HepG2 (cell line): ENCODE measurements around the gene HOXA9. TPM values are rescaled to one million over a fixed set of nuclear protein-coding genes. Genes with fewer than 3 reads are reported as not detected.
A peak's percentile ranks its signal among the peaks of the same experiment; 100 is the strongest.

Experiments
- ATAC-seq: fragments of 200-7000 bp; cut with Tn5 transposase; 3 replicates; pipeline ENCODE4 v1.9.1; 2020; ENCODE audit warnings: mild to moderate bottlenecking, moderate library complexity
- BruUV-seq: library from RNA; stranded (reverse); fragments of 400-500 nt; replicated peaks from 2 replicates; lab custom pipeline; 2021; lab: Mats Ljungman, UMichigan
- CTCF ChIA-PET: fragments of 300-600 bp; formaldehyde crosslinking; extraction: SDS; loops from one replicate; lab custom pipeline; 2021; ENCODE audit warnings: low total read pairs, inconsistent platforms, low intra/inter-chr PET ratio; lab: Yijun Ruan, JAX
- POLR2A ChIA-PET: fragments of 350-600 bp; sonication (Branson Sonifier 250); formaldehyde crosslinking; loops from one replicate; lab custom pipeline; 2020; ENCODE audit warnings: antibody characterized with exemption, inconsistent platforms; lab: Yijun Ruan, JAX
- DNase-seq: peaks from one replicate; pipeline ENCODE4 v3.0.0-alpha.2; 2015; ENCODE audit warnings: low spot score
- FAIRE-seq: peaks from 3 replicates; lab custom pipeline; 2011; peaks lifted over from hg19 to GRCh38; lab: Jason Lieb, UNC
- H2AFZ ChIP-seq: one replicate; pipeline ENCODE4 v1.6.1; 2011; ENCODE audit warnings: low read length, inconsistent platforms
- H3K27ac ChIP-seq: fragments of 300-600 bp; 3 replicates; pipeline ENCODE4 v1.8.0; 2011; ENCODE audit warnings: mixed run types, mild to moderate bottlenecking, mixed read lengths, low read length, inconsistent platforms; ENCODE audit not compliant: insufficient read depth; ENCODE audit errors: extremely low read length
- H3K27me3 ChIP-seq, 2 experiments: fragments of 200-600 bp in 1 of 2; 2 replicates in 1 of 2; 3 replicates in 1 of 2; pipeline versions ENCODE4 v1.6.0 to v1.8.0; 2011; ENCODE audit warnings: low read length in 2 of 2, mild to moderate bottlenecking in 2 of 2, moderate library complexity in 2 of 2, inconsistent platforms in 1 of 2; ENCODE audit not compliant: insufficient read depth in 2 of 2, control insufficient read depth in 1 of 2
- H3K36me3 ChIP-seq, 2 experiments: fragments of 200-600 bp in 1 of 2; replicated peaks in 1 of 2; 2 replicates in 1 of 2; 3 replicates in 1 of 2; pipeline versions ENCODE4 v1.5.1 to v1.8.0; 2011; ENCODE audit warnings: low read length in 2 of 2, inconsistent platforms in 1 of 2; ENCODE audit not compliant: insufficient read depth in 2 of 2, control insufficient read depth in 1 of 2
- H3K4me1 ChIP-seq: 2 replicates; pipeline ENCODE4 v1.5.1; 2012; ENCODE audit warnings: low read length, inconsistent platforms; ENCODE audit not compliant: insufficient read depth
- H3K4me2 ChIP-seq: 2 replicates; pipeline ENCODE4 v1.6.0; 2011; ENCODE audit warnings: low read depth, low read length, inconsistent platforms
- H3K4me3 ChIP-seq, 3 experiments: fragments of 200-600 bp in 1 of 3; sonication (generic), shearing (Covaris generic) in 1 of 3; replicated peaks in 1 of 3; 2 replicates each; pipeline ENCODE4 v1.5.1; 2011 to 2016; ENCODE audit warnings: low read length in 3 of 3, inconsistent platforms in 2 of 3, low read depth in 2 of 3, mild to moderate bottlenecking in 2 of 3, control low read depth in 1 of 3, mixed read lengths in 1 of 3; ENCODE audit not compliant: insufficient read depth in 1 of 3
- H3K79me2 ChIP-seq: one replicate; pipeline ENCODE4 v1.6.1; 2011; ENCODE audit warnings: low read length, inconsistent platforms; ENCODE audit not compliant: insufficient read depth
- H3K9ac ChIP-seq: 2 replicates; pipeline ENCODE4 v1.6.0; 2011; ENCODE audit warnings: mild to moderate bottlenecking, low read depth, low read length, inconsistent platforms; ENCODE audit not compliant: insufficient read depth
- H3K9me3 ChIP-seq: 2 replicates; pipeline ENCODE4 v1.5.1; 2012; ENCODE audit warnings: mild to moderate bottlenecking, low read length
- H4K20me1 ChIP-seq: 2 replicates; pipeline ENCODE4 v1.6.0; 2011; ENCODE audit warnings: inconsistent platforms, mild to moderate bottlenecking, low read length, moderate library complexity; ENCODE audit not compliant: insufficient read depth
- CBX2 ChIP-seq, 2 experiments: fragments of 200-600 bp in 1 of 2; sonication (generic); formaldehyde crosslinking in 1 of 2; IDR thresholded peaks; 2 replicates each; pipeline versions ENCODE4 v1.7.0 to v1.8.1; 2018 to 2022; ENCODE audit warnings: low read depth in 2 of 2, low read length in 1 of 2, mild to moderate bottlenecking in 1 of 2, missing genetic modification reagents in 1 of 2
- HNF1A ChIP-seq, 2 experiments: sonication (generic) in 1 of 2; formaldehyde crosslinking in 1 of 2; IDR thresholded peaks; 2 replicates each; pipeline versions ENCODE4 v1.4.0 to v1.6.1; 2016 to 2020; ENCODE audit warnings: borderline replicate concordance in 1 of 2, low read depth in 1 of 2, mild to moderate bottlenecking in 1 of 2, missing genetic modification reagents in 1 of 2
- RNF2 ChIP-seq: fragments of 450-650 bp; conservative IDR thresholded peaks from 2 replicates; pipeline ENCODE4 v1.6.1; 2016; ENCODE audit warnings: low read depth
- SUZ12 ChIP-seq: fragments of 150-350 bp; IDR thresholded peaks from 2 replicates; pipeline ENCODE4 v1.6.1; 2014; ENCODE audit warnings: low read depth, low read length
- TEF ChIP-seq: sonication (generic); formaldehyde crosslinking; IDR thresholded peaks from 2 replicates; pipeline ENCODE4 v1.5.0; 2020; ENCODE audit warnings: missing genetic modification reagents
- ZFP36 ChIP-seq: fragments of 150-350 bp; IDR thresholded peaks from 2 replicates; pipeline ENCODE4 v1.6.1; 2018; ENCODE audit warnings: borderline replicate concordance, low read length, low read depth; ENCODE audit not compliant: partially characterized antibody
- ZNF207 ChIP-seq: fragments of 450-650 bp; IDR thresholded peaks from 2 replicates; pipeline ENCODE4 v1.6.1; 2016; ENCODE audit warnings: antibody characterized with exemption, borderline replicate concordance
- ZNF567 ChIP-seq: sonication (generic); formaldehyde crosslinking; IDR thresholded peaks from 2 replicates; pipeline ENCODE4 v1.8.1; 2023; ENCODE audit warnings: mild to moderate bottlenecking, missing genetic modification reagents, borderline replicate concordance
- ZNF775 ChIP-seq: sonication (generic); formaldehyde crosslinking; IDR thresholded peaks from 2 replicates; pipeline ENCODE4 v1.4.0; 2020; ENCODE audit warnings: missing genetic modification reagents, mild to moderate bottlenecking, moderate library complexity, borderline replicate concordance
- WGBS: methylation state at CpG from one replicate; pipeline ENCODE4 v1.1.6; 2017; ENCODE audit warnings: low lambda C conversion rate; 5-methylcytosine and 5-hydroxymethylcytosine counted together
- in situ Hi-C: cut with HindIII; loops from 2 replicates; pipeline ENCODE4 v1.10.0; 2017; ENCODE audit warnings: low pct_unique_long_range_greater_than_20kb; ENCODE audit not compliant: extremely low pct_ligation_motif_present
- intact Hi-C: fragments of 100-400 bp; cut with micrococcal nuclease; formaldehyde crosslinking; loops from one replicate; pipeline ENCODE4 v1.10.0; 2022; ENCODE audit not compliant: unreplicated experiment
- polyA plus RNA-seq, 8 experiments: library from polyadenylated mRNA; depleted of rRNA in 3 of 8; stranded (reverse) in 7 of 8; unstranded in 1 of 8; fragments of >200 nt; fragmentation: Illumina TruSeq in 4 of 8; extraction: Trizol in 4 of 8; gene quantifications; 2 replicates each; pipeline versions ENCODE4 v1.2.1 to v1.2.3, GENCODE V29; 2011 to 2016; ENCODE audit warnings: low read depth in 4 of 8, missing spikeins in 1 of 8, mixed read lengths in 1 of 8; ENCODE audit not compliant: insufficient read depth in 1 of 8
- total RNA-seq, 5 experiments: library from RNA; depleted of rRNA; stranded (reverse); fragments of >200 nt; fragmentation: Illumina TruSeq; extraction: Trizol; gene quantifications; 2 replicates each; pipeline ENCODE4 v1.2.3, GENCODE V29; 2016; ENCODE audit warnings: low read depth in 1 of 5

The HOXA9 gene
- total and polyA plus RNA-seq, 2 of the 13 experiments (the other 11 are each of a cell fraction or from before 2014, with no cell fraction given), result not detected

GRCh38 chr7:27211764-27212204 lies 46.4 kb upstream of the HOXA9 start:
- H3K4me2 ChIP-seq, result no peak overlapping the region
- no peaks in the 10 kb centered on the region for H3K9me3 ChIP-seq
- H4K20me1 ChIP-seq, result no peaks in the 10 kb centered on the region
- no peak overlapping the region for H3K4me3 ChIP-seq
- TF ChIP-seq CBX2 (IDR thresholded peaks at IDR 0.05; ENCODE audit: low read depth, low read length) (peak; percentile 98), CBX2 (CRISPR knock-in tag; IDR thresholded peaks at IDR 0.05; ENCODE audit: low read depth) (0 out of 2 replicates have a peak, but pooled peaks have one; percentile 29), ZFP36 (peak; percentile 96), RNF2 (peak; percentile 99), ZNF775 (CRISPR knock-in tag) (no peak)
- no peaks in the 10 kb centered on the region for H3K79me2 ChIP-seq
- no peak overlapping the region for H3K9ac ChIP-seq
- no peak for DNase-seq
- no peak for ATAC-seq
- in situ Hi-C loops, result no loop called here
- H2AFZ ChIP-seq, result no peak overlapping the region
- H3K4me1 ChIP-seq, result peaks cover 15% of the 10 kb centered on the region
- H3K27ac ChIP-seq, result no peak overlapping the region
- no peaks in the 10 kb centered on the region for H3K36me3 ChIP-seq
- ChIA-PET CTCF (interaction anchor here (2.2 kb wide), 1 partner anchor 709 kb away, joined by 14 read pairs; no protein-coding TSS in a partner anchor), POLR2A (no interaction called here)
- no peak for FAIRE-seq
- intact Hi-C loops, result loop anchor here (5.0 kb wide), 1 partner anchor 811 kb away; no protein-coding TSS in a partner anchor
- peaks cover 0 to 75% of the 10 kb centered on the region in 2 experiments; a peak in 4 of 5 replicates for H3K27me3 ChIP-seq
- no TSS peak for BruUV-seq
- 41% methylated on average over 3 of the region's 3 CpGs for WGBS

GRCh38 chr7:27211084-27211446 lies 45.7 kb upstream of the HOXA9 start:
- WGBS, result 100% methylated on average over 1 of the region's 1 CpG
- in situ Hi-C loops, result no loop called here
- H4K20me1 ChIP-seq, result no peaks in the 10 kb centered on the region
- intact Hi-C loops, result loop anchor here (5.0 kb wide), 1 partner anchor 811 kb away; no protein-coding TSS in a partner anchor
- H3K9me3 ChIP-seq, result no peaks in the 10 kb centered on the region
- no peaks in the 10 kb centered on the region for H3K36me3 ChIP-seq
- ATAC-seq, result peak; percentile 14; the same call in 2 of the 3 replicates
- BruUV-seq, result no TSS peak
- H3K4me1 ChIP-seq, result peaks cover 15% of the 10 kb centered on the region
- no peak overlapping the region for H3K9ac ChIP-seq
- H3K4me2 ChIP-seq, result peak overlapping the region; percentile 80; the same call in 1 of the 2 replicates
- H3K79me2 ChIP-seq, result no peaks in the 10 kb centered on the region
- FAIRE-seq, result no peak
- H2AFZ ChIP-seq, result no peak overlapping the region
- H3K27me3 ChIP-seq, result peaks cover 0 to 75% of the 10 kb centered on the region in 2 experiments; a peak in 4 of 5 replicates
- POLR2A ChIA-PET, result no interaction called here
- CTCF ChIA-PET, result interaction anchor here (2.2 kb wide), 1 partner anchor 710 kb away, joined by 14 read pairs; no protein-coding TSS in a partner anchor
- H3K27ac ChIP-seq, result no peak overlapping the region
- no peak for DNase-seq
- H3K4me3 ChIP-seq, result 0 out of 6 replicates have a peak overlapping the region, but pooled peaks of 1 of the 3 experiments have one; percentile 51
- TF ChIP-seq ZNF567 (CRISPR knock-in tag), result no peak
- no peak for TF ChIP-seq HNF1A (IDR thresholded peaks at IDR 0.05; ENCODE audit: low read depth)
- no peak for TF ChIP-seq HNF1A (CRISPR knock-in tag; IDR thresholded peaks at IDR 0.05; ENCODE audit: borderline replicate concordance)
- TF ChIP-seq ZNF207, result no peak
- TF ChIP-seq SUZ12, result no peak
- TF ChIP-seq TEF, result no peak
